NAMALWA (cell line): ENCODE data around the gene LCN6.

ENCODE experiments used
- DNase-seq: peaks from one replicate; pipeline ENCODE4 v3.0.0-alpha.2; 2015; ENCODE audit warnings: low spot score

The LCN6 gene

GRCh38 chr9:136784249-136784996, 36.1 kb upstream of the LCN6 start:
- DNase-seq: peak; percentile 77

- DNase-seq: no peak
Measured at GRCh38 chr9:136782452-136782851, 34.1 kb upstream of the LCN6 start.

- DNase-seq: no peak
Measured at GRCh38 chr9:136779808-136780207, 31.5 kb upstream of the LCN6 start.

- DNase-seq: no peak
Measured at GRCh38 chr9:136777359-136777758, 29.0 kb upstream of the LCN6 start.

GRCh38 chr9:136776947-136777346, 28.6 kb upstream of the LCN6 start:
- DNase-seq: no peak

- DNase-seq: no peak
Measured at GRCh38 chr9:136775191-136775590, 26.9 kb upstream of the LCN6 start.

- no peak for DNase-seq
Measured at GRCh38 chr9:136774416-136775045, 26.2 kb upstream of the LCN6 start.

GRCh38 chr9:136773386-136774044, 25.2 kb upstream of the LCN6 start:
- DNase-seq: peak; percentile 91

GRCh38 chr9:136771907-136772415, 23.6 kb upstream of the LCN6 start:
- peak; percentile 28 for DNase-seq

- peak; percentile 69 for DNase-seq
Measured at GRCh38 chr9:136769710-136770191, 21.4 kb upstream of the LCN6 start.

GRCh38 chr9:136766410-136767120, 18.2 kb upstream of the LCN6 start:
- peak; percentile 93 for DNase-seq

- DNase-seq: peak; percentile 65
Measured at GRCh38 chr9:136765745-136766409, 17.6 kb upstream of the LCN6 start.

- no peak for DNase-seq
Measured at GRCh38 chr9:136765041-136765440, 16.7 kb upstream of the LCN6 start.

GRCh38 chr9:136764301-136764891, 16.1 kb upstream of the LCN6 start, which contains the start of gene LCN15:
Gene LCN15, minus strand, starts transcription at chr9:136764518. Its CDS starts 30 bp downstream, at chr9:136764488.
- no peak for DNase-seq

- DNase-seq: no peak
Measured at GRCh38 chr9:136763649-136764035, 15.3 kb upstream of the LCN6 start.

- DNase-seq: peak; percentile 76
Measured at GRCh38 chr9:136762915-136763648, 14.8 kb upstream of the LCN6 start.

- no peak for DNase-seq
Measured at GRCh38 chr9:136762221-136762691, 13.9 kb upstream of the LCN6 start.

GRCh38 chr9:136761545-136761981, 13.2 kb upstream of the LCN6 start:
- no peak for DNase-seq

- peak; percentile 81 for DNase-seq
Measured at GRCh38 chr9:136760834-136761544, 12.7 kb upstream of the LCN6 start.
